HepG2 (cell line): ENCODE results near the gene HS3ST4. TPM values are rescaled to one million over a fixed set of nuclear protein-coding genes. Genes with fewer than 3 reads are reported as not detected.

Experiments
- ATAC-seq: fragments of 200-7000 bp; cut with Tn5 transposase; 3 replicates; pipeline ENCODE4 v1.9.1; 2020; ENCODE audit warnings: mild to moderate bottlenecking, moderate library complexity
- BruUV-seq: library from RNA; stranded (reverse); fragments of 400-500 nt; replicated peaks from 2 replicates; lab custom pipeline; 2021; lab: Mats Ljungman, UMichigan
- CTCF ChIA-PET: fragments of 300-600 bp; formaldehyde crosslinking; extraction: SDS; loops from one replicate; lab custom pipeline; 2021; ENCODE audit warnings: low total read pairs, inconsistent platforms, low intra/inter-chr PET ratio; lab: Yijun Ruan, JAX
- POLR2A ChIA-PET: fragments of 350-600 bp; sonication (Branson Sonifier 250); formaldehyde crosslinking; loops from one replicate; lab custom pipeline; 2020; ENCODE audit warnings: antibody characterized with exemption, inconsistent platforms; lab: Yijun Ruan, JAX
- DNase-seq: peaks from one replicate; pipeline ENCODE4 v3.0.0-alpha.2; 2015; ENCODE audit warnings: low spot score
- FAIRE-seq: peaks from 3 replicates; lab custom pipeline; 2011; peaks lifted over from hg19 to GRCh38; lab: Jason Lieb, UNC
- H2AFZ ChIP-seq: one replicate; pipeline ENCODE4 v1.6.1; 2011; ENCODE audit warnings: low read length, inconsistent platforms
- H3K27ac ChIP-seq: fragments of 300-600 bp; 3 replicates; pipeline ENCODE4 v1.8.0; 2011; ENCODE audit warnings: mixed run types, mild to moderate bottlenecking, mixed read lengths, low read length, inconsistent platforms; ENCODE audit not compliant: insufficient read depth; ENCODE audit errors: extremely low read length
- H3K27me3 ChIP-seq, 2 experiments: fragments of 200-600 bp in 1 of 2; 2 replicates in 1 of 2; 3 replicates in 1 of 2; pipeline versions ENCODE4 v1.6.0 to v1.8.0; 2011; ENCODE audit warnings: low read length in 2 of 2, mild to moderate bottlenecking in 2 of 2, moderate library complexity in 2 of 2, inconsistent platforms in 1 of 2; ENCODE audit not compliant: insufficient read depth in 2 of 2, control insufficient read depth in 1 of 2
- H3K36me3 ChIP-seq, 2 experiments: fragments of 200-600 bp in 1 of 2; replicated peaks in 1 of 2; 2 replicates in 1 of 2; 3 replicates in 1 of 2; pipeline versions ENCODE4 v1.5.1 to v1.8.0; 2011; ENCODE audit warnings: low read length in 2 of 2, inconsistent platforms in 1 of 2; ENCODE audit not compliant: insufficient read depth in 2 of 2, control insufficient read depth in 1 of 2
- H3K4me1 ChIP-seq: 2 replicates; pipeline ENCODE4 v1.5.1; 2012; ENCODE audit warnings: low read length, inconsistent platforms; ENCODE audit not compliant: insufficient read depth
- H3K4me2 ChIP-seq: 2 replicates; pipeline ENCODE4 v1.6.0; 2011; ENCODE audit warnings: low read depth, low read length, inconsistent platforms
- H3K4me3 ChIP-seq, 3 experiments: fragments of 200-600 bp in 1 of 3; sonication (generic), shearing (Covaris generic) in 1 of 3; replicated peaks in 1 of 3; 2 replicates each; pipeline ENCODE4 v1.5.1; 2011 to 2016; ENCODE audit warnings: low read length in 3 of 3, inconsistent platforms in 2 of 3, low read depth in 2 of 3, mild to moderate bottlenecking in 2 of 3, control low read depth in 1 of 3, mixed read lengths in 1 of 3; ENCODE audit not compliant: insufficient read depth in 1 of 3
- H3K79me2 ChIP-seq: one replicate; pipeline ENCODE4 v1.6.1; 2011; ENCODE audit warnings: low read length, inconsistent platforms; ENCODE audit not compliant: insufficient read depth
- H3K9ac ChIP-seq: 2 replicates; pipeline ENCODE4 v1.6.0; 2011; ENCODE audit warnings: mild to moderate bottlenecking, low read depth, low read length, inconsistent platforms; ENCODE audit not compliant: insufficient read depth
- H3K9me3 ChIP-seq: 2 replicates; pipeline ENCODE4 v1.5.1; 2012; ENCODE audit warnings: mild to moderate bottlenecking, low read length
- H4K20me1 ChIP-seq: 2 replicates; pipeline ENCODE4 v1.6.0; 2011; ENCODE audit warnings: inconsistent platforms, mild to moderate bottlenecking, low read length, moderate library complexity; ENCODE audit not compliant: insufficient read depth
- CREB1 ChIP-seq, 2 experiments: fragments of 450-650 bp in 1 of 2; IDR thresholded peaks; 2 replicates each; pipeline ENCODE4 v1.6.1; 2016 to 2017; ENCODE audit warnings: control low read depth in 1 of 2, mild to moderate bottlenecking in 1 of 2, missing compliant biosample characterization in 1 of 2, missing genetic modification characterization in 1 of 2
- GABPB1 ChIP-seq: IDR thresholded peaks from 2 replicates; pipeline ENCODE4 v1.6.1; 2016; ENCODE audit warnings: mild to moderate bottlenecking, missing genetic modification reagents, moderate library complexity, missing compliant biosample characterization
- PHF5A ChIP-seq: IDR thresholded peaks from one replicate; pipeline ENCODE4 v1.6.1; 2018; ENCODE audit warnings: low read depth, missing genetic modification reagents; ENCODE audit not compliant: unreplicated experiment
- REL ChIP-seq: sonication (generic); formaldehyde crosslinking; conservative IDR thresholded peaks from 2 replicates; pipeline ENCODE4 v1.8.0; 2022; ENCODE audit warnings: mild to moderate bottlenecking, missing genetic modification reagents, moderate library complexity
- SAP130 ChIP-seq: IDR thresholded peaks from 2 replicates; pipeline ENCODE4 v1.6.1; 2016; ENCODE audit warnings: low read depth
- SNAPC2 ChIP-seq: sonication (generic); formaldehyde crosslinking; IDR thresholded peaks from 2 replicates; pipeline ENCODE4 v1.8.1; 2022; ENCODE audit warnings: mild to moderate bottlenecking, missing genetic modification reagents
- ZNF362 ChIP-seq: sonication (generic); formaldehyde crosslinking; IDR thresholded peaks from 2 replicates; pipeline ENCODE4 v1.4.0; 2020; ENCODE audit warnings: missing genetic modification reagents, mild to moderate bottlenecking, borderline replicate concordance
- ZNF460 ChIP-seq: sonication (generic); formaldehyde crosslinking; IDR thresholded peaks from 2 replicates; pipeline ENCODE4 v1.5.1; 2020; ENCODE audit warnings: missing genetic modification reagents, mild to moderate bottlenecking, borderline replicate concordance
- ZNF777 ChIP-seq: sonication (generic); formaldehyde crosslinking; IDR thresholded peaks from 2 replicates; pipeline ENCODE4 v1.4.0; 2020; ENCODE audit warnings: missing genetic modification reagents
- WGBS: methylation state at CpG from one replicate; pipeline ENCODE4 v1.1.6; 2017; ENCODE audit warnings: low lambda C conversion rate; 5-methylcytosine and 5-hydroxymethylcytosine counted together
- in situ Hi-C: cut with HindIII; loops from 2 replicates; pipeline ENCODE4 v1.10.0; 2017; ENCODE audit warnings: low pct_unique_long_range_greater_than_20kb; ENCODE audit not compliant: extremely low pct_ligation_motif_present
- intact Hi-C: fragments of 100-400 bp; cut with micrococcal nuclease; formaldehyde crosslinking; loops from one replicate; pipeline ENCODE4 v1.10.0; 2022; ENCODE audit not compliant: unreplicated experiment
- polyA plus RNA-seq, 8 experiments: library from polyadenylated mRNA; depleted of rRNA in 3 of 8; stranded (reverse) in 7 of 8; unstranded in 1 of 8; fragments of >200 nt; fragmentation: Illumina TruSeq in 4 of 8; extraction: Trizol in 4 of 8; gene quantifications; 2 replicates each; pipeline versions ENCODE4 v1.2.1 to v1.2.3, GENCODE V29; 2011 to 2016; ENCODE audit warnings: low read depth in 4 of 8, missing spikeins in 1 of 8, mixed read lengths in 1 of 8; ENCODE audit not compliant: insufficient read depth in 1 of 8
- total RNA-seq, 5 experiments: library from RNA; depleted of rRNA; stranded (reverse); fragments of >200 nt; fragmentation: Illumina TruSeq; extraction: Trizol; gene quantifications; 2 replicates each; pipeline ENCODE4 v1.2.3, GENCODE V29; 2016; ENCODE audit warnings: low read depth in 1 of 5
- TF ChIP-seq, protein P1 (sequence below): sonication (generic); formaldehyde crosslinking; IDR thresholded peaks from 2 replicates; pipeline ENCODE4 v1.9.0; 2021; ENCODE audit warnings: missing genetic modification reagents, mild to moderate bottlenecking, borderline replicate concordance

HS3ST4 gene
- total and polyA plus RNA-seq, 2 of the 13 experiments (the other 11 are each of a cell fraction or from before 2014, with no cell fraction given), result not detected

- H3K9ac ChIP-seq, result no peak overlapping the region
- H3K4me2 ChIP-seq, result no peak overlapping the region
- in situ Hi-C loops (no loop called here), intact Hi-C loops (no loop called here)
- no peak for ATAC-seq
- FAIRE-seq, result no peak
- WGBS, result 2% methylated on average over 1 of the region's 1 CpG
- no peaks in the 10 kb centered on the region for H3K9me3 ChIP-seq
- no peaks in the 10 kb centered on the region for H3K79me2 ChIP-seq
- no peaks in the 10 kb centered on the region for H4K20me1 ChIP-seq
- H3K27me3 ChIP-seq, result no peaks in the 10 kb centered on the region
- CTCF ChIA-PET, result no interaction called here
- H3K4me3 ChIP-seq, result no peak overlapping the region
- BruUV-seq, result no TSS peak
- no peak for TF ChIP-seq ZNF460
- no peak for TF ChIP-seq GABPB1
- no peak for TF ChIP-seq REL (CRISPR knock-in tag)
- no peak for TF ChIP-seq PHF5A
- no peak for TF ChIP-seq ZNF362 (CRISPR knock-in tag)
- no peak for TF ChIP-seq CREB1 (IDR thresholded peaks at IDR 0.05)
- no peak for TF ChIP-seq CREB1 (CRISPR knock-in tag; IDR thresholded peaks at IDR 0.05)
- no peak for TF ChIP-seq SAP130 (CRISPR knock-in tag)
- no peak for TF ChIP-seq SNAPC2 (CRISPR knock-in tag)
- TF ChIP-seq, protein P1, sequence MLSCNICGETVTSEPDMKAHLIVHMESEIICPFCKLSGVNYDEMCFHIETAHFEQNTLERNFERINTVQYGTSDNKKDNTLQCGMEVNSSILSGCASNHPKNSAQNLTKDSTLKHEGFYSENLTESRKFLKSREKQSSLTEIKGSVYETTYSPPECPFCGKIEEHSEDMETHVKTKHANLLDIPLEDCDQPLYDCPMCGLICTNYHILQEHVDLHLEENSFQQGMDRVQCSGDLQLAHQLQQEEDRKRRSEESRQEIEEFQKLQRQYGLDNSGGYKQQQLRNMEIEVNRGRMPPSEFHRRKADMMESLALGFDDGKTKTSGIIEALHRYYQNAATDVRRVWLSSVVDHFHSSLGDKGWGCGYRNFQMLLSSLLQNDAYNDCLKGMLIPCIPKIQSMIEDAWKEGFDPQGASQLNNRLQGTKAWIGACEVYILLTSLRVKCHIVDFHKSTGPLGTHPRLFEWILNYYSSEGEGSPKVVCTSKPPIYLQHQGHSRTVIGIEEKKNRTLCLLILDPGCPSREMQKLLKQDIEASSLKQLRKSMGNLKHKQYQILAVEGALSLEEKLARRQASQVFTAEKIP (CRISPR knock-in tag), result no peak
- no peak for TF ChIP-seq ZNF777 (CRISPR knock-in tag)
- POLR2A ChIA-PET, result no interaction called here
- DNase-seq, result no peak
- no peaks in the 10 kb centered on the region for H3K36me3 ChIP-seq
- no peak overlapping the region for H3K27ac ChIP-seq
- H3K4me1 ChIP-seq, result no peaks in the 10 kb centered on the region
- H2AFZ ChIP-seq, result no peak overlapping the region
These were observed 163.3 kb downstream of the HS3ST4 start for GRCh38 chr16:25855063-25855462.
